Rectal smooth muscle tissue (tissue), 1 donor: ENCODE measurements around the gene NRP1.
"Not testable (repeated sequence)": the region's sequence is repeated elsewhere in the genome, so short reads cannot be mapped to it uniquely, and the experiment has no call there.

ENCODE experiments used
- H3K27ac ChIP-seq: one replicate; pipeline ENCODE4 v1.7.0; 2013; ENCODE audit warnings: low read depth, low read length, inconsistent platforms
- H3K27me3 ChIP-seq: one replicate; pipeline ENCODE4 v1.7.0; 2013; ENCODE audit warnings: low read length; ENCODE audit not compliant: control insufficient read depth, insufficient read depth
- H3K36me3 ChIP-seq: one replicate; pipeline ENCODE4 v1.7.0; 2013; ENCODE audit warnings: low read length; ENCODE audit not compliant: control insufficient read depth, insufficient read depth
- H3K4me1 ChIP-seq: one replicate; pipeline ENCODE4 v1.7.0; 2013; ENCODE audit warnings: low read length; ENCODE audit not compliant: control insufficient read depth, insufficient read depth
- H3K4me3 ChIP-seq: one replicate; pipeline ENCODE4 v1.7.0; 2013; ENCODE audit warnings: low read length
- H3K9ac ChIP-seq: one replicate; pipeline ENCODE4 v1.7.0; 2013; ENCODE audit warnings: low read length

Gene NRP1

DNA sequence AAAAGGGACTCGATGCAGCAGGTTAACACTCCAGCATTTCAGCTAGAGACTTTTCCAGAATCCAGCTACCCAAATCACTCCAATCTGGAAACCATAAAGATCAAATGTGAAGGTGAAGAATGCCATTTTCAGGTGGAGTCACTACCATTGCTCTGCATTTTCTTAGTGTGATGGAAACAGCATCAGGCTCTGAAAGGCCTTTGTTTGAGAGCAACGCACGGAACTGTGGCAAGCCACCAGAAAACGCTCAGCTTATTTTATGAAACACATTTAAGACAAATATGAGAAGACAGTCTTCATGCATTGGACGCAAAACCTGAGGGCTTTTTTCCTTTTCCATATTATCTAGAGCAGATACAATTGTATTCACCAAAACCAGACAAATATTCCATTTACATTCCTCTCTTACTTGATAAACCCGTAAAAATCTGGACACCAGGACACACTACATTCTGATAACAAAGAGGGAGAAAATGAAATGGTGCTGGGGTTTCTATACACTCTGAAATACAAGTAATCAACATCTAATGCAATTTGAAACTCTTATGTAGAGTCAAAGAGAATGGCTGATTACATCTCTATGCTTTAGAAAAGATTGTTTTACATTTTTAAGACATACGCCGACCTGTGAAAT, 99.1 kb downstream of the NRP1 start:
- Histone ChIP-seq H3K27me3 (no peaks in the 10 kb centered on the region), H3K9ac (no peak overlapping the region), H3K4me3 (no peak overlapping the region), H3K27ac (no peak overlapping the region), H3K36me3 (no peaks in the 10 kb centered on the region), H3K4me1 (peaks cover 4% of the 10 kb centered on the region)

DNA sequence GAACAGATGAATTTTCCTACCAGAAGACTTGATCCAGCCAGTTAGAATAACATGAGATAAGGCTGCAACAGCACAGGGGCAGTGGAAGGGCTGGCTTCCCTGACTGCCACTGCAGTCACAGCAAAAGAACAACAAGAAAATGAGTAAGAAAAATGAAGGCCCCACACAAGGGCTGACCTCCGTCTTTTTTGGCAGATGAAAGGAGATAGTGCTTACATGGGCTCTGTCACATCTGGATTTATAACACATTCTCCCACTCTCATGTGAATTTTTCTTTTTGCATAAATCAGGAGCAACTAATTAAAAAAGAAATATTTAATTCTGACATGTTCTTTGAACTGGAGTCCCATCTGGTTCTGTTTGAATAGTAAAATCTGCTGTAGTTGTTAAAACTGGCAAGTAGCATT, 99.6 kb downstream of the NRP1 start:
- Histone ChIP-seq H3K4me1 (peaks cover 4% of the 10 kb centered on the region), H3K27me3 (no peaks in the 10 kb centered on the region), H3K4me3 (no peak overlapping the region), H3K36me3 (no peaks in the 10 kb centered on the region), H3K9ac (no peak overlapping the region), H3K27ac (no peak overlapping the region)

DNA sequence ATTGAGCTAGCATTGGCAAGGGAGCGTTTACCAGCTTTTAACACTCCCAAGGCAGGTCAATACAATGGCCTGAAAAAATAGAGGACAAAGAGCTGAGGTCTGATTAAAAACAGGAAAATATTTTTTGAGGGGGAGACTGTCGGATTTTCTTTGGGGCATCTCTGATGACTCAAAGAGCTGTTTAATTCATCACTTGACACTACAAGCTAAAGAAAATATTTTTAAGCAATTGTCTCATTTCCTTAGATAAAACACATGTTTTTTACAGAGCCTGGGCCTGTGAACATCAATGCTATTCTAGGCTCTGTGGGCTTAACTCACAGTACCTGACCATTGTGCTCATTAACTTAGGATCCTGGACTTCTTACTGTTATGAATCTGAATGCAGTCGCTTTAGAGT, 100.8 kb downstream of the NRP1 start:
- Histone ChIP-seq H3K36me3 (no peaks in the 10 kb centered on the region), H3K9ac (no peak overlapping the region), H3K27me3 (no peaks in the 10 kb centered on the region), H3K27ac (no peak overlapping the region), H3K4me1 (peaks cover 4% of the 10 kb centered on the region), H3K4me3 (no peak overlapping the region)

DNA sequence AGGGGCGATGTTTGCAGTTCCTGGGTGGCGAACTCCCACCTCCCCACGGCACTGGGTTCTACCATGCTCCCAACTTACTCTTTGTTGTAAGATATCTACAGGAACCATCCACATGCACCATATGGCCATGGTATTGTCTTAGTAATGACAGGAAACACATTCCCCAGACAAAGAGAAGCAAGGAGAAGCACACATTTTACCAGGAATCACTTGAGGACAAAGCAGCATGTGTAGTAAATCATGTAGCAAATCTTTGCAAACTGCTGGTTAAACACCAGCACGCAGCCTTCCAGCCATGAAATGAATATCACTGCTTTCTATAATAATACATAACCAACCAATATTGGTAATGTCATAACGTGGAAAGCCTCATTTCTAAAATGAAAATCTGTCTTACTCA, 101.2 kb downstream of the NRP1 start:
- H3K9ac ChIP-seq = no peak overlapping the region
- no peaks in the 10 kb centered on the region for H3K27me3 ChIP-seq
- no peak overlapping the region for H3K27ac ChIP-seq
- no peaks in the 10 kb centered on the region for H3K36me3 ChIP-seq
- peaks cover 4% of the 10 kb centered on the region for H3K4me1 ChIP-seq
- no peak overlapping the region for H3K4me3 ChIP-seq

DNA sequence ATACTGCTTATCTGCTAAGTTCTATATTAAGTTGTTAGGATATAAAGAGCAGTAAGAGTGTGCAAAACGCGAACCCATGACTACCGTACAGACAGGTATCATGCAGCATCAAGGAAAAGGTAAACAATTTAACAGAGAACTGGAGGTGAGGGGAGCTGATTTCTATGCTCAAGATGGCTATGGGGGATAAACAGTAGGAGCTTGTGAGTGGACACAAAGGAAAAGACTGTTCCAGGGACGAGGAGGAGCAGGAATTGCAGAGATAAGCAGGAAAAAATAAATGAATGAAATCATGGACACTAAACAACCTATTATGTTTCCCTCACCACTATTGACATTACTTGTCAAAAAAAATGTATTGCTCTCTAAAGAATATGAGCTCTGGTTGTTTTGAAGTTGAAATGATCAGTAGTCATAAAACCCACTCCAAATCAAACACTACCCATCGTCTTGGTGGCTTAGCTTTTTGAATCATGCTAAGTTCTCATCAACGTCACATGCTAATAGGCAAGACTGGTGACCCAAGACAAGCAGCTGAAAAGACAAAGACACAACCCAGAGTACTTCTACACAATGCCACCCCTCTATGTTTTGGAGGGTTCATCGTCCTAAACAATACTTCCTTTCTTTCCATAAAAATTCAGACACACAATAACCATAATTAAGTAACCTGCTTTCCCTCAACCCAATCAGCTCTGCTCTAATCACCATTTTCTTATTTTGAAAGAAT, 102.7 kb downstream of the NRP1 start:
- Histone ChIP-seq H3K27me3 (no peaks in the 10 kb centered on the region), H3K27ac (no peak overlapping the region), H3K4me1 (peaks cover 4% of the 10 kb centered on the region), H3K9ac (no peak overlapping the region), H3K36me3 (no peaks in the 10 kb centered on the region), H3K4me3 (no peak overlapping the region)

DNA sequence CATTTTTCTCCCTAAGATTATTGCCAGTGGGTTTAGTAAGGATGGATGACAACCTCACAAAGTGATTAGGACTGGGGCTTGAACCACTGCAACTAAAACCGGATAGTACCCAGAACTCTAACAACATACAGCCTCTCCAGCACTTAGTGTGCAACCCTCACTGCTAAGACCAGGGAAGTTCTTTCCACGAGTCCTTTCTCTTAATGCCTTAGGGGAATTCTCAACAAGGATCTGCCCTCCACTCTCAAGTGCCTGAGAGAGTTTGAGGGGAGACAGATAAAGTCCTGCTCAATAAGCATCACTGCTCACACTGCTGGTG, 104.6 kb downstream of the NRP1 start:
- H3K27ac ChIP-seq = no peak overlapping the region
- no peaks in the 10 kb centered on the region for H3K27me3 ChIP-seq
- H3K36me3 ChIP-seq = no peaks in the 10 kb centered on the region
- H3K9ac ChIP-seq = no peak overlapping the region
- H3K4me1 ChIP-seq = peaks cover 3% of the 10 kb centered on the region
- no peak overlapping the region for H3K4me3 ChIP-seq

DNA sequence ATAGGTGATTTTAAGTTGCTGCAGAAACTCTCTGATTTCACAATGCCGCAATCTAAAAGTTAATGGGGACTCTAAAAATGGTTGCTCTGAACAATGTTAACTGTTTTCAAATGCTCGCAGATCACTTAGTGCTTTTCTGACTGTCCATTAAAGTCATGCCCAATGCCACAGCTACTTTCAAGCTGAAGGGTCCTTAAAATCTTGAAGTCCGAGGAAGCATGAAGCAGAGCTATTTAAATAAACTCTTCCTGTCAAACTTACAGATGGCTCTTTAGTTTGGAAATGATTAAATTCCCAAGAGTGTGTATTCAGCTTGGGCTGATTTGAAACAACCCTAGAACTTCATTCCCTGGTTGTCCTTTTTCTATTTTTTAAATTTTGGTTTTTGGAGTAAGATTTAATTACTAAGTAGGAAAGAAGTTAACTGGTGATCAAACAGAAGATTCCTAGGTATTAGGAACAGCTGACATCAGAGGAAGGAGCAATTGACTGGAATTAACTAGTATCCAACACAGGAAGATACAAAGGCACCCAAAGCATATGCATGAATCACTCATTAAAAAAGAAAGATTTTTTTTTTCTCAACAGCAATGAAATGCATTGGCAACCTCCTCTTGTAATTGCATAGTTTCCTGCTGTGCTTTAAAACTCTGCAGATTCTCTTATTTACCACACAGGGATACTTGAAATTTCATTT, 105.1 kb downstream of the NRP1 start:
- Histone ChIP-seq H3K4me1 (no peaks in the 10 kb centered on the region), H3K9ac (no peak overlapping the region), H3K36me3 (no peaks in the 10 kb centered on the region), H3K27ac (no peak overlapping the region), H3K27me3 (no peaks in the 10 kb centered on the region), H3K4me3 (no peak overlapping the region)

DNA sequence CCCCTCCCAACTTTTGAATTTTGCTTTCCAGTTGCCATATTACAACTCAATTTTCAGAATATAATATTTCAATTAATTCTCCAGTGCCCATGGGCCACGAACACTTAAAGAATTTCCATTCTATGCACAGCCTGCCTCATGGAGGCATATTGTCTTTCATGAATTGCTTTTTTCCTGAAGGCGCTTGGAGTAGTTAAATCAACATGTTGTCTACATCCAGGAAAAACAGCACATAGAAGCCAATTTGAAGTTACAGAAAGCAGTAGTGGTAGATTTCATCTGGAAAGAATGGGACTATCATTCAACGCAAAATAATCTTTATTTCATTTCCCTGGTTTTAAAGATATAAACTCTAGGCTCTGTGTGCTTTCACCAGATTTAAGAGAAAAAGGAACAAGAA, 106.0 kb downstream of the NRP1 start:
- Histone ChIP-seq H3K27ac (no peak overlapping the region), H3K9ac (no peak overlapping the region), H3K4me3 (no peak overlapping the region), H3K36me3 (no peaks in the 10 kb centered on the region), H3K4me1 (no peaks in the 10 kb centered on the region), H3K27me3 (no peaks in the 10 kb centered on the region)

DNA sequence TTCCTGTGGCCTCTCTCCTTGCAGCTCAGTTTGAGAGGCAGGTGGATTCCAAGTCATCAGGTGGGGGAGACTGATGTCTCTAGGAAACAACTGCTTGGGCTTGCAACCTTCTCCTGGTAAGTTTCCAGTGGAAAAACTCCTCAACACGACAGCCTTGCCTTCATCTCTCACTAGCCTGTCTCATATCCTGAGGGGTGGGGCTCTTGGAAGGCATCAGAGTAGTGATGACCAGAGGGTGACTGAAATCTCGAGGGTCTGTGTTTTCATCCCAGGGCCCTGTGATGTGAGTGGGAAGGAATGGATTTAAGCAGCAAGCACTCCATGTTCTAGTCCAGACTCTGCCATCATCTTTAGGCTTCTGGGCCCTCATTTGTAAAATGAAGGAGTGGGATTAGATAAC, 107.0 kb downstream of the NRP1 start:
- Histone ChIP-seq H3K9ac (no peak overlapping the region), H3K4me3 (no peak overlapping the region), H3K4me1 (no peaks in the 10 kb centered on the region)

DNA sequence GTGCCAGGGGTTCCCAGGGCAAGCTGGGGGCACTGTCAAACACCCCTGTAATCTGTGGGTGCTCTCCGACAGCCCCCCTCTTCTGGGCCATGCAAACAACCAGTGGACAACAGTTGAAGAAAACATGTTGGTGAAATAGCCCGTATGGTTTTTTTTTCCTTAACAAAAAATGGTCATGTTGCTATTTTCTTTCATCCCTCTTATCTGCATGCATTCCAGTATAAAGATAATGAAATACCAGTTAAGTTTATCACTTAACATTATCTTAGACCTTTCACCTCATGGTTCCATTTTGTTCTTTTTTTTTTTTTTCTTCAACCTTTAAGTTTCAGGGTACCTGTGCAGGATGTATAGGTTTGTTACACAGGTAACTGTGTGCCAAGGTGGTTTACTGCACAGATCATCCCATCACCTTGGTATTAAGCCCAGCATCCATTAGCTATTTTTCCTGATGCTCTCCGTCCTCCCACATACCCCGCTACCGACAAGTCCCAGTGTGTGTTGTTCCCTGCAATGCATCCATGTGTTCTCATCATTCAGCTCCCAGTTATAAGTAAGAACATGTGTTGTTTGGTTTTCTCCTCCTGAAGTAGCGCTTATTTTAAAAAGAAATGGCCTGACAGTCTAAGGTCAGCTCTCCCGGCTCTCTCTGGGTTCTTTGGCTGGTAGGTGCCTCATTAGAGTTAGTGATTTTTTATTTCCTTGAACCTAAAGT, 110.1 kb downstream of the NRP1 start:
- H3K4me3 ChIP-seq = no peak overlapping the region
- no peaks in the 10 kb centered on the region for H3K27me3 ChIP-seq
- H3K4me1 ChIP-seq = no peaks in the 10 kb centered on the region
- no peak overlapping the region for H3K9ac ChIP-seq
- no peak overlapping the region for H3K27ac ChIP-seq
- H3K36me3 ChIP-seq = no peaks in the 10 kb centered on the region

More for the DNA sequence above, 107.0 kb downstream of the NRP1 start:
- H3K36me3 ChIP-seq = no peaks in the 10 kb centered on the region
- H3K27me3 ChIP-seq = no peaks in the 10 kb centered on the region
- H3K27ac ChIP-seq = no peak overlapping the region

DNA sequence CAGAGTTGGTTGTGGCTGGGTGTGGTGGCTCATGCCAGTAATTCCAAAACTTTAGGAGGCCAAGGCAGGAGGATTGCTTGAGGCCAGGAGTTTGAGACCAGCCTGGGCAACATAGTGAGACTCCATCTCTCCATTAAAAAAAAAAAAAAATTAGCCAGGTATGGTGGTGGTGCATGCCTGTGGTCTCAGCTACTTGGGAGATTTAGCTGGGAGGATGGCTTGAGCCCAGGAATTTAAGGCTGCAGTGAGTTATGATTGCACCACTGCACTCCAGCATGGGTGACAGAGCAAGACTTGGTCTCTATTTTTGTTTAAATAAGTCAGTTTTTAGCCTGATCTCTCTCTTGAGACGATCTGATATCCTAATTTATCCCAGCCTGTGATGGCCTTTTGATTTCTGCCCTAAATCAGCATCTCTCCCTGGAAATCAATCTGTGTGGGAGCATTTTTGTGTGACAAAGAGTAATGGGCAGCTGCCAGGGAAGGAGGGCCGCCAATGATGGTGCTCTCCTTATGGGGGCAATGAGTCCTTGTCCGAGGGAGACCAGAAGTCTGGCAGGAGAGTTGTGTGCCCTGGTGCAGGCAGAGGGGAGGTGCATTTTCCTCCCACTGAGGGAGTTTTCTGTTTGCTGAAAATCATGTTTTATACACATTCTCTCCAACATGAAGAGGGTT, 111.0 kb downstream of the NRP1 start:
- H3K9ac ChIP-seq = no peak overlapping the region
- no peaks in the 10 kb centered on the region for H3K27me3 ChIP-seq
- no peaks in the 10 kb centered on the region for H3K4me1 ChIP-seq
- no peaks in the 10 kb centered on the region for H3K36me3 ChIP-seq
- H3K4me3 ChIP-seq = no peak overlapping the region
- no peak overlapping the region for H3K27ac ChIP-seq

DNA sequence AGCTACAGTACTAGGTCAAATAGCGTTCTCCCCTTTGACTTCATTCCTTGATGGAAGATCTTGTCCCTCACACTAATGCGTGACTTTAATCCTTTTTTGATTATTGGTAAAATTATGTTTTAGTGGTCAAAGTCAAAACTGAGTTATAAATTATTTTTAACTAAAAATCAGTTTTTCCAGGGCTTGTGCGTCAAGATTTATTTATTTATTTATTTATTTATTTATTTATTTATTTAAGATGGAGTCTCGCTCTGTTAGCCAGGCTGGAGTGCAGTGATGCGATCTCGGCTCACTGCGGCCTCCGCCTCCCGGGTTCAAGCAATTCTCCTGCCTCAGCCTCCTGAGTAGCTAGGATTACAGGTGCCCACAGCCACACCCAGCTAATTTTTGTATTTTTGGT, 112.2 kb downstream of the NRP1 start:
- not testable (repeated sequence) for H3K27me3 ChIP-seq, H3K9ac ChIP-seq, H3K4me1 ChIP-seq, H3K27ac ChIP-seq, H3K4me3 ChIP-seq, H3K36me3 ChIP-seq
